ENCODE measurements around the gene RABGAP1L. TPM values are rescaled to one million over a fixed set of nuclear protein-coding genes. Genes with fewer than 3 reads are reported as not detected.
"Not testable (repeated sequence)": the region's sequence is repeated elsewhere in the genome, so short reads cannot be mapped to it uniquely, and the experiment has no call there.

RABGAP1L gene
- total RNA-seq, 1 donor from 2014 or later = 30.3 TPM

GRCh38 chr1:174393885-174394284 is 234.6 kb downstream of the RABGAP1L start:
- H3K4me1 ChIP-seq (ENCODE audit: control insufficient read depth in 3 of 3, insufficient read depth in 3 of 3, low read length in 3 of 3) = no peaks in the 10 kb centered on the region
- H3K27me3 ChIP-seq (ENCODE audit: control insufficient read depth in 3 of 3, insufficient read depth in 3 of 3, low read length in 3 of 3) = no peaks in the 10 kb centered on the region
- no peaks in the 10 kb centered on the region for H3K36me3 ChIP-seq (ENCODE audit: control insufficient read depth in 3 of 3, insufficient read depth in 3 of 3, low read length in 3 of 3)
- no peak overlapping the region for H3K27ac ChIP-seq (ENCODE audit: low read depth, low read length)
- no peak overlapping the region for H3K9ac ChIP-seq (ENCODE audit: low read depth in 1 of 3, low read length in 3 of 3)
- no peak overlapping the region for H3K4me3 ChIP-seq (ENCODE audit: low read length in 3 of 3)
- H3K9me3 ChIP-seq (ENCODE audit: control insufficient read depth in 3 of 3, low read length in 3 of 3) = no peaks in the 10 kb centered on the region

DNA sequence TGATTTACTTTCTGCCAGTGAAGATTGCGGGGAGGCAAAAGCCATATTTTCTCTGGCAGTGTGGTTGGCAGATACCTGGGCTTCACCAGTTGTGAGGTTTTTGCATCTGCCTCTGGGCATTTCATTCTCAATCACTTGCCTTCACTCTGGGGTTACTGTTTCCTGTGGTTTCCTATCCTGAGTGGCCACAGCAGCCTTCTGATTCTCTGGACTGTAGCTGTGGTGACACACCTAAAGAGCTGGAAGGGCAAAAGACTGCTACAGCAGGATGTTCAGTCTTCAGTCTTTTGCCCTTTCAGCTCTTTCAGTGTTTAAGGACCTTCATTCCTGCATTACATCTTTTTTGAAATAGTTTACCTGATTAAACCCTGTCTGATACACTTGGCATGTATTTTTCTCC is 237.9 kb downstream of the RABGAP1L start:
- no peak overlapping the region for H3K9ac ChIP-seq (ENCODE audit: low read depth in 1 of 3, low read length in 3 of 3)
- no peaks in the 10 kb centered on the region for H3K9me3 ChIP-seq (ENCODE audit: control insufficient read depth in 3 of 3, low read length in 3 of 3)
- no peaks in the 10 kb centered on the region for H3K27me3 ChIP-seq (ENCODE audit: control insufficient read depth in 3 of 3, insufficient read depth in 3 of 3, low read length in 3 of 3)
- no peak overlapping the region for H3K27ac ChIP-seq (ENCODE audit: low read depth, low read length)
- no peak overlapping the region for H3K4me3 ChIP-seq (ENCODE audit: low read length in 3 of 3)
- no peaks in the 10 kb centered on the region for H3K36me3 ChIP-seq (ENCODE audit: control insufficient read depth in 3 of 3, insufficient read depth in 3 of 3, low read length in 3 of 3)
- H3K4me1 ChIP-seq (ENCODE audit: control insufficient read depth in 3 of 3, insufficient read depth in 3 of 3, low read length in 3 of 3) = no peaks in the 10 kb centered on the region

DNA sequence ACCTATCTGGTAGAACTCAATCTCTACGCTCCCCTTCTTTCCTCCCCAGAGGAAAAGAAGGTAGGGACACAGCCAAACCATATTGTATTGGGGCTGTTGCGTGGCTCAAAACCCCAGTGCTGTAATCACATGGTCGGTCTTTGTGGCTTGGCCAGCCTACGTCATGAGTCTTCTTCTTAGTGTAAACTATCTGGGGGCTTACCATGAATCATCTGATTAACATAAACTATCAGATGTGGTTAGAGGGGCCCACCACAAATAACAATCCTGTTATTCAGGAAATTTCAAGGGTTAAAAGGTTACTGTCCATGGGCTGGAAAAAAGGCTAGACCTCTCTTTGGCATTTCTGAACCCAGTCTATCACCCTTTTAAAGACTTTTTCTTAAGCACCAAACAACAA is 238.9 kb downstream of the RABGAP1L start:
- Histone ChIP-seq H3K27ac (ENCODE audit: low read depth, low read length) (no peak overlapping the region), H3K27me3 (ENCODE audit: control insufficient read depth in 3 of 3, insufficient read depth in 3 of 3, low read length in 3 of 3) (no peaks in the 10 kb centered on the region), H3K9ac (ENCODE audit: low read depth in 1 of 3, low read length in 3 of 3) (no peak overlapping the region), H3K4me1 (ENCODE audit: control insufficient read depth in 3 of 3, insufficient read depth in 3 of 3, low read length in 3 of 3) (no peaks in the 10 kb centered on the region), H3K4me3 (ENCODE audit: low read length in 3 of 3) (no peak overlapping the region), H3K9me3 (ENCODE audit: control insufficient read depth in 3 of 3, low read length in 3 of 3) (no peaks in the 10 kb centered on the region), H3K36me3 (ENCODE audit: control insufficient read depth in 3 of 3, insufficient read depth in 3 of 3, low read length in 3 of 3) (no peaks in the 10 kb centered on the region)

DNA sequence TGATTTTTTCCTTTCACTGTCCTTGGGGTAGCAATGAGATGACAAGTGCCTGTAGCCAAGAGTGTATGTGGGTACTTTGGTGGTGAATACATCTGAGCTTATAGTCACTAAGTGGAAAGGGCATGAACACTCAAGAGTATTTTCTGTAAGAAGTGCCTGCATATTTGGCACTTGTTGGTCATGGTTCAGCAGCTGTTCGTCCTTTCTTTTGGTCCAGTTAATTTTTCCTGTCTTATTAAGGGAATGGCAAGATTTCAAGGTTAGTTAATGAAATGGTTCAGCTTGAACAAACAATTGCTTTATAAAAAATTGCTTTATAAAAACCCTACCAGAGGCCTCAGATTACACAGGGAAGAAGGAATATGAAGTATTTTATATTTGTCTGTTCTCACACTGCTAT is 239.9 kb downstream of the RABGAP1L start:
- Histone ChIP-seq H3K9me3 (ENCODE audit: control insufficient read depth in 3 of 3, low read length in 3 of 3) (no peaks in the 10 kb centered on the region), H3K4me3 (ENCODE audit: low read length in 3 of 3) (no peak overlapping the region), H3K9ac (ENCODE audit: low read depth in 1 of 3, low read length in 3 of 3) (no peak overlapping the region), H3K27me3 (ENCODE audit: control insufficient read depth in 3 of 3, insufficient read depth in 3 of 3, low read length in 3 of 3) (no peaks in the 10 kb centered on the region), H3K27ac (ENCODE audit: low read depth, low read length) (no peak overlapping the region), H3K4me1 (ENCODE audit: control insufficient read depth in 3 of 3, insufficient read depth in 3 of 3, low read length in 3 of 3) (no peaks in the 10 kb centered on the region), H3K36me3 (ENCODE audit: control insufficient read depth in 3 of 3, insufficient read depth in 3 of 3, low read length in 3 of 3) (no peaks in the 10 kb centered on the region)

GRCh38 chr1:174401075-174401474 is 241.8 kb downstream of the RABGAP1L start:
- H3K36me3 ChIP-seq (ENCODE audit: control insufficient read depth in 3 of 3, insufficient read depth in 3 of 3, low read length in 3 of 3) = no peaks in the 10 kb centered on the region
- H3K4me3 ChIP-seq (ENCODE audit: low read length in 3 of 3) = no peak overlapping the region
- no peak overlapping the region for H3K9ac ChIP-seq (ENCODE audit: low read depth in 1 of 3, low read length in 3 of 3)
- no peaks in the 10 kb centered on the region for H3K9me3 ChIP-seq (ENCODE audit: control insufficient read depth in 3 of 3, low read length in 3 of 3)
- H3K27me3 ChIP-seq (ENCODE audit: control insufficient read depth in 3 of 3, insufficient read depth in 3 of 3, low read length in 3 of 3) = no peaks in the 10 kb centered on the region
- H3K27ac ChIP-seq (ENCODE audit: low read depth, low read length) = no peak overlapping the region
- H3K4me1 ChIP-seq (ENCODE audit: control insufficient read depth in 3 of 3, insufficient read depth in 3 of 3, low read length in 3 of 3) = no peaks in the 10 kb centered on the region

DNA sequence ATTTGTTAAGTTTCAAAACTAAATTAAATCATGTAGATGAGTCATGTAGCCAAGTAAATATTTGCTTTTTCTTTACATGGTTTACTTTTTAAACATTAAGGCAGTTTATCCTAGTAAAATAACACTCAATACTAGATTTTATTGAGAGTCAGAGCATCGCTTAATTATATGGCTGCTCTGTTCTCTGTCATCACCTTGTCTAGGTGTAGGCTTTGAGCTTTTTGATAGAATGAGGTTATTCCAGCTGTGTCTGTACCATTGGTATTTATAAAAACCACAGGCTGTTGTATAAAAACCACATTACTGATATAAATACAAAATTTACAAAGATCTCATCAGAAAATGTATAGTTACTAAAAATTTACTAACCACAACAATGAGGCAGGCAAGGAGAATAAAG is 245.9 kb downstream of the RABGAP1L start:
- Histone ChIP-seq H3K9me3 (ENCODE audit: control insufficient read depth in 3 of 3, low read length in 3 of 3) (no peaks in the 10 kb centered on the region), H3K36me3 (ENCODE audit: control insufficient read depth in 3 of 3, insufficient read depth in 3 of 3, low read length in 3 of 3) (no peaks in the 10 kb centered on the region), H3K27me3 (ENCODE audit: control insufficient read depth in 3 of 3, insufficient read depth in 3 of 3, low read length in 3 of 3) (no peaks in the 10 kb centered on the region), H3K9ac (ENCODE audit: low read depth in 1 of 3, low read length in 3 of 3) (no peak overlapping the region), H3K4me3 (ENCODE audit: low read length in 3 of 3) (no peak overlapping the region), H3K4me1 (ENCODE audit: control insufficient read depth in 3 of 3, insufficient read depth in 3 of 3, low read length in 3 of 3) (no peaks in the 10 kb centered on the region), H3K27ac (ENCODE audit: low read depth, low read length) (no peak overlapping the region)

DNA sequence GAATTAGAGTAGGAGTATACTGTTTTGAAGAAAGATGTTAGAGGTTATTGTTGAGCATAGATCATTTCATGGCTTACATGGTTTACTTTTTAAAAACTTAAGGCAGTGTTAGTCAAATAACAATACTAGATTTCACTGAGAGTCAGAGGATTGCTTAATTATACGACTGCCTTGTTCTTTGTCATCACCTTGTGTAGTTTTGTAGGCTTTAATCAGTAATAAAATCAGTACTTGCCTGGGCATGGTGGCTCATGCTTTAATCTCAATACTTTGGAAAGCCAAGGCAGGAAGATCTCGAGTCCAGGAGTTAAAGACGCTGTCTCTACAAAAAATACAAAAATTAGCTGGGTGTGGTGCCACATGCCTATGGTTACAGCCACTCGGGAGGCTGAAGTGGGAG is 247.1 kb downstream of the RABGAP1L start:
- no peak overlapping the region for H3K9ac ChIP-seq (ENCODE audit: low read depth in 1 of 3, low read length in 3 of 3)

GRCh38 chr1:174407665-174408064 is 248.3 kb downstream of the RABGAP1L start:
- H3K9ac ChIP-seq (ENCODE audit: low read depth in 1 of 3, low read length in 3 of 3) = no peak overlapping the region
- no peak overlapping the region for H3K27ac ChIP-seq (ENCODE audit: low read depth, low read length)

More for the DNA sequence above, 247.1 kb downstream of the RABGAP1L start:
- Histone ChIP-seq H3K36me3 (ENCODE audit: control insufficient read depth in 3 of 3, insufficient read depth in 3 of 3, low read length in 3 of 3) (no peaks in the 10 kb centered on the region), H3K27me3 (ENCODE audit: control insufficient read depth in 3 of 3, insufficient read depth in 3 of 3, low read length in 3 of 3) (no peaks in the 10 kb centered on the region), H3K4me1 (ENCODE audit: control insufficient read depth in 3 of 3, insufficient read depth in 3 of 3, low read length in 3 of 3) (no peaks in the 10 kb centered on the region), H3K9me3 (ENCODE audit: control insufficient read depth in 3 of 3, low read length in 3 of 3) (no peaks in the 10 kb centered on the region), H3K27ac (ENCODE audit: low read depth, low read length) (no peak overlapping the region), H3K4me3 (ENCODE audit: low read length in 3 of 3) (no peak overlapping the region)

GRCh38 chr1:174408146-174408545 is 248.8 kb downstream of the RABGAP1L start:
- H3K4me3 ChIP-seq (ENCODE audit: low read length in 3 of 3) = no peak overlapping the region
- no peaks in the 10 kb centered on the region for H3K4me1 ChIP-seq (ENCODE audit: control insufficient read depth in 3 of 3, insufficient read depth in 3 of 3, low read length in 3 of 3)
- H3K36me3 ChIP-seq (ENCODE audit: control insufficient read depth in 3 of 3, insufficient read depth in 3 of 3, low read length in 3 of 3) = no peaks in the 10 kb centered on the region
- H3K27me3 ChIP-seq (ENCODE audit: control insufficient read depth in 3 of 3, insufficient read depth in 3 of 3, low read length in 3 of 3) = no peaks in the 10 kb centered on the region
- H3K9me3 ChIP-seq (ENCODE audit: control insufficient read depth in 3 of 3, low read length in 3 of 3) = no peaks in the 10 kb centered on the region
- H3K27ac ChIP-seq (ENCODE audit: low read depth, low read length) = no peak overlapping the region
- H3K9ac ChIP-seq (ENCODE audit: low read depth in 1 of 3, low read length in 3 of 3) = no peak overlapping the region

More at GRCh38 chr1:174407665-174408064, 248.3 kb downstream of the RABGAP1L start:
- Histone ChIP-seq H3K9me3 (ENCODE audit: control insufficient read depth in 3 of 3, low read length in 3 of 3) (no peaks in the 10 kb centered on the region), H3K27me3 (ENCODE audit: control insufficient read depth in 3 of 3, insufficient read depth in 3 of 3, low read length in 3 of 3) (no peaks in the 10 kb centered on the region), H3K4me3 (ENCODE audit: low read length in 3 of 3) (no peak overlapping the region), H3K4me1 (ENCODE audit: control insufficient read depth in 3 of 3, insufficient read depth in 3 of 3, low read length in 3 of 3) (no peaks in the 10 kb centered on the region), H3K36me3 (ENCODE audit: control insufficient read depth in 3 of 3, insufficient read depth in 3 of 3, low read length in 3 of 3) (no peaks in the 10 kb centered on the region)

DNA sequence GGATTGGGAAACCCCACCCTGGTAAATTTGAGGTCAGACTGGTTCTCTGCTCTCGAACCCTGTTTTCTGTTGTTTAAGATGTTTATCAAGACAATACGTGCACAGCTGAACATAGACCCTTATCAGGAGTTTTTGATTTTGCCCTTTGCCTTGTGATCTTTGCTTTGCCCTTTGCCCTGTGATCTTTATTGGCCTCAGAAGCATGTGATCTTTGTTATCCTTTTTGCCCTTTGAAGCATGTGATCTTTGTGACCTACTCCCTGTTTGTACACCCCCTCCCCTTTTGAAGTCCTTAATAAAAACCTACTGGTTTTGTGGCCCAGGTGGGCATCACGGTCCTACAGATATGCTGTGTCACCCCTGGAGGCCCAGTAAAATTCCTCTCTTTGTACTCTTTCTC is 250.5 kb downstream of the RABGAP1L start:
- H3K36me3 ChIP-seq (ENCODE audit: control insufficient read depth in 3 of 3, insufficient read depth in 3 of 3, low read length in 3 of 3); H3K9me3 ChIP-seq (ENCODE audit: control insufficient read depth in 3 of 3, low read length in 3 of 3); H3K4me1 ChIP-seq (ENCODE audit: control insufficient read depth in 3 of 3, insufficient read depth in 3 of 3, low read length in 3 of 3); H3K4me3 ChIP-seq (ENCODE audit: low read length in 3 of 3); H3K9ac ChIP-seq (ENCODE audit: low read depth in 1 of 3, low read length in 3 of 3); H3K27me3 ChIP-seq (ENCODE audit: control insufficient read depth in 3 of 3, insufficient read depth in 3 of 3, low read length in 3 of 3); H3K27ac ChIP-seq (ENCODE audit: low read depth, low read length): not testable (repeated sequence)

DNA sequence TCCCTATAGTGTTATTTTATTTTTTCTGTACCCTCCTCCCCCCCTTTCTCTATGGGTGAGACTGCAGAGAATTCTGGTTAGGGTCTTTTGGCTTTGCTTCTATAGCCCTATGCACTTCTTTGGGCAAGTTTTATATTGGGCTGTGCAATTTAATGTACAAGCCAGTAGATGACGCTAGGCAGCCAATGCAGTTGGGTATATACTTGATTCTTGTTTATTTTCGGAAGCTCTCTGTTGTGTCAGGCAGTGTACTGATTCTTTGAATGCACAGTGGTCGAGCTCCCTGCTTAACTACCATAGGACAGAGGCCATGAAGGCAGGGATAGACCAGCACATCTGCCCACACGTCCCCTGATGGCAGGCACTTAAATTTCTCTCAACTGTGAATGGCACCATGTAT is 254.3 kb downstream of the RABGAP1L start:
- Histone ChIP-seq H3K4me3 (ENCODE audit: low read length in 3 of 3) (no peak overlapping the region), H3K4me1 (ENCODE audit: control insufficient read depth in 3 of 3, insufficient read depth in 3 of 3, low read length in 3 of 3) (no peaks in the 10 kb centered on the region), H3K27ac (ENCODE audit: low read depth, low read length) (no peak overlapping the region), H3K9ac (ENCODE audit: low read depth in 1 of 3, low read length in 3 of 3) (no peak overlapping the region), H3K36me3 (ENCODE audit: control insufficient read depth in 3 of 3, insufficient read depth in 3 of 3, low read length in 3 of 3) (no peaks in the 10 kb centered on the region), H3K9me3 (ENCODE audit: control insufficient read depth in 3 of 3, low read length in 3 of 3) (no peaks in the 10 kb centered on the region), H3K27me3 (ENCODE audit: control insufficient read depth in 3 of 3, insufficient read depth in 3 of 3, low read length in 3 of 3) (no peaks in the 10 kb centered on the region)

All from skeletal muscle tissue (tissue), 4 donors.